ENCODE results near the gene NR2C2.

GRCh38 chr3:14991151-14991742 lies 43.9 kb downstream of the NR2C2 start:
- TF ChIP-seq CTCF (IDR thresholded peaks at IDR 0.05; ENCODE audit: borderline replicate concordance, extremely low read depth, low read length, poor library complexity, severe bottlenecking) (no peak), EZH2 (IDR thresholded peaks at IDR 0.05; ENCODE audit: borderline replicate concordance, low read depth, low read length, severe bottlenecking) (no peak)
